ENCODE measurements around the gene PAK6. TPM values are rescaled to one million over a fixed set of nuclear protein-coding genes. Genes with fewer than 3 reads are reported as not detected.

PAK6 gene
- total RNA-seq, 2 donors from 2014 or later: not detected

DNA sequence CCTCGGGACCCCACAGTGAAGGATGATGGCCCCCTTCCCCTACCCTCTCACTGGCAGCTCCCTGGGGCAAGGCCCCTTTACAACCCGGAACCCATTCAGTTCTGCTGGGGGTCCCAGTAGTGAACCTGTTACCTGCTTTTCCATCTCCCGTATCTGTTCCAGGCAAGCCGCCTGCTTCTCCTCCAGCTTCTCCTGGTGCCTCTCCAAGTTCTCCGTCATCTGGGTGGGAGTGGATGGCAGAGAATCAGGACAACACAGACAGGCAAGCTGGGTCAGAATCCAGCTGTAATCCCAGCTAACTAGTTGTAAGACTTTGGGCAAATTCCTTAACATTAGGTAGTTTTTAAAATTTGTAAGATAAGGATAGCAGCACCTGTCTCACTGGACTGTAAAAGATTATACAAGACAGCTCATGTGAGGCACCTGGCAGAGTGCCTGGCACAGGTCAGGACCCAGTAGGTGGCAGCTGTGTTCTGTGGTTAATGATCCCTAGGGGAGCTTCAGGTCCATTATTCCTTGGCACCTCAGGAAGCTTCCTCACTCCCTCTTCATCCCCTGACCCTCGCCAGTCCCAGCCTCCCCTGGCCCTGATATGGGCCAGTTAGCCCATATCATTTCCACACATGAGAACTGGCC is 50.4 kb downstream of the PAK6 start:
- ATAC-seq (no peak), DNase-seq (no peak)
- Mint-ChIP-seq H3K27me3 (no peaks in the 10 kb centered on the region), H3K4me1 (peaks cover 2% of the 10 kb centered on the region), H3K36me3 (ENCODE audit: low read depth) (peaks cover 2% of the 10 kb centered on the region), H3K27ac (peak overlapping the region; percentile 69), H3K4me3 (no peak overlapping the region)
- no peaks in the 10 kb centered on the region for H3K9me3 ChIP-seq (ENCODE audit: control insufficient read depth, low read length, poor library complexity, severe bottlenecking)

DNA sequence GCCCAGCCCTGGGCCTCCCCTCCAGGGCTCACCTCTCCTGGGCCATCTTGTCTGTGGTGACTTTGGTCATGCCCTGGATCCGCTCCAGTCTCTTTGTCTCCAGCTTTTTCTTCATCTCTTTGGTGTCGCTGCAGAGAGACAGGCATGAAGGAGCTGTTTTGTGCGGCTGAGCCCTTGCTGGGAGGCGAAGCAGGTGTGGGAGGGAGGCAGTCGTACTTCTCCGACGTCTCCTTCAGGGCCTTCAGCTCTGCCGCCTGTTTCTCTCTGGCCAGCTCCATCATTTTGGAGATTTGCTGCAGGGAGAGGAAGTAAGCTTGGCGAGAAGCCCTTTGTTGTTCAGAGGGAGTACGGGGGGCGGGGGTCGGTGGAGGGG is 51.7 kb downstream of the PAK6 start:
- H3K9me3 ChIP-seq (ENCODE audit: control insufficient read depth, low read length, poor library complexity, severe bottlenecking): no peaks in the 10 kb centered on the region
- no peak for ATAC-seq
- DNase-seq: no peak
- H3K4me3 Mint-ChIP-seq: no peak overlapping the region
- H3K27me3 Mint-ChIP-seq: no peaks in the 10 kb centered on the region
- no peak overlapping the region for H3K27ac Mint-ChIP-seq
- peaks cover 2% of the 10 kb centered on the region for H3K4me1 Mint-ChIP-seq
- peaks cover 2% of the 10 kb centered on the region for H3K36me3 Mint-ChIP-seq (ENCODE audit: low read depth)

DNA sequence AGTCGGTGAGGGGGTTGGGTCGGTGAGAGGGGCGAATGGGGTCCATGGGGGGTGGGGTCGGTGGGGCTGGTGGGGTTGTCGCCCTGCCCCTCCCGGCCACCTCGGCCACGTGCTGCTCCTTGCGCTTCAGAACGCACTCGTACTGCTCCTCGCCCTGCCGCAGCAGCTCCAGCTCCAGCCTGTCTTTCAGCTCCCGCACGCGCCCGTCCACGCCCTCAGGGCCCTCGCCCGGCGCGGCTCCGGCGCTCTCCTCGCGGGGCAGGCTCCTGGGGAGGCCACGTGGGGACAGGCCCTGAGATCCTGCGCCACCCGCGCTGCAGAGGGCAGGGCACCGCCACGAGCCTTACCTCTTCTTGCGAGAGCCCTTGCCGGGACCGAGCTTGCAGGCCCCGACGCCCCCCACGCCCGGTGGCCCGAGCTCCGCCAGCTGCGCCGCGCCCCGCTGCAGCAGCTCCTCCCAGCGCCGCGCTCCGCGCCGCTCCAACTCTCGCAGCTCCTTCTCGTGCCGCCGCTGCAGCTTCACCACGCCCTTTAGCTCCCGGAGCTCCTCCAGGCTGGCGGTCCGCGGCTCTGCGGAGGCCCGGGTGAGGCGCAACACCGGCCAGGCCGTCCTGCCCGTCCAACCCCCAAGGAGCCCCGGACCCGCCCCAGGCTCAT is 52.2 kb downstream of the PAK6 start:
- peaks cover 2% of the 10 kb centered on the region for H3K36me3 Mint-ChIP-seq (ENCODE audit: low read depth)
- ATAC-seq (no peak), DNase-seq (no peak)
- no peak overlapping the region for H3K4me3 Mint-ChIP-seq
- no peaks in the 10 kb centered on the region for H3K27me3 Mint-ChIP-seq
- H3K4me1 Mint-ChIP-seq: peaks cover 2% of the 10 kb centered on the region
- no peak overlapping the region for H3K27ac Mint-ChIP-seq
- H3K9me3 ChIP-seq (ENCODE audit: control insufficient read depth, low read length, poor library complexity, severe bottlenecking): no peaks in the 10 kb centered on the region

DNA sequence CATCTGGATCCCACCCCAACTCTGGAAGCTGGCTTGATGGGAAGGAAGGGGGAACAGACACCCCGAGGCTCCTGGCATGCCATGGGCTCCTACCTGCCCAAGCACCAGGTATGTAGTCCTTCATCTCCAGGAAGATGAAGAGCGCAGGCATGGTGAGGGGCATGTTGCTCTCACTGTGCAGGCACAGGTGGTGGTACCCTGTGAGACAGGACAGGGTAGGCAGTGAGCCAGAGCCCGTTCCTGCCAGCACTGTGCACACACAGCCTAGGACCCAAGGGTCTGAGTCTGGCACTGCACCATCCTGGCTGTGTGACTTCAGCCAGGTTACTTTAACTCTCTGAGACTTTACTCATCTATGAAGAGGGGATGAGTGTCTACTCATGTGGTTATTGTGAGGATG is 53.4 kb downstream of the PAK6 start:
- DNase-seq (no peak), ATAC-seq (no peak)
- peaks cover 4% of the 10 kb centered on the region for H3K4me1 Mint-ChIP-seq
- no peak overlapping the region for H3K27ac Mint-ChIP-seq
- no peak overlapping the region for H3K4me3 Mint-ChIP-seq
- no peaks in the 10 kb centered on the region for H3K9me3 ChIP-seq (ENCODE audit: control insufficient read depth, low read length, poor library complexity, severe bottlenecking)
- peaks cover 4% of the 10 kb centered on the region for H3K36me3 Mint-ChIP-seq (ENCODE audit: low read depth)
- H3K27me3 Mint-ChIP-seq: no peaks in the 10 kb centered on the region

DNA sequence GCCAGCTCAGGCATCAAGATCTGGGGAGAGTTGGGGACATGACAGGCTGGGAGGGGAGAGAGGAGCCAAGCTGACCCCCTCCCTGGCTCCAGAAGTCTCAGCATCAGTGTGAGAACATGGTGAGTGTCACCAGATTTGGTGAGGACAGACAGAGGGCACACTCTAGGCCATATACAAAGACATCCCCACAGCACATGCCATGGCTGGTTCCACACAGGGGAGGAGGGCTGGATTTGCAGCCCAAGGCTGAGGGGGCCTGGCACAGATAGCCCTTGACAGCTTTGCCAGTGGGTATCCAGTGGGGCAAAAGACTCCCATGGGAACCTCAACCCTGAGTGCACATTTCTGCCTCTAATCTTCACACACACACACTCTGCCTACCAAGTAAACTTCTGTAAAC is 54.1 kb downstream of the PAK6 start:
- H3K9me3 ChIP-seq (ENCODE audit: control insufficient read depth, low read length, poor library complexity, severe bottlenecking): no peaks in the 10 kb centered on the region
- H3K36me3 Mint-ChIP-seq (ENCODE audit: low read depth): peaks cover 6% of the 10 kb centered on the region
- H3K4me3 Mint-ChIP-seq: no peak overlapping the region
- no peaks in the 10 kb centered on the region for H3K27me3 Mint-ChIP-seq
- ATAC-seq (no peak), DNase-seq (no peak)
- H3K4me1 Mint-ChIP-seq: peaks cover 6% of the 10 kb centered on the region
- H3K27ac Mint-ChIP-seq: peak overlapping the region; percentile 37

DNA sequence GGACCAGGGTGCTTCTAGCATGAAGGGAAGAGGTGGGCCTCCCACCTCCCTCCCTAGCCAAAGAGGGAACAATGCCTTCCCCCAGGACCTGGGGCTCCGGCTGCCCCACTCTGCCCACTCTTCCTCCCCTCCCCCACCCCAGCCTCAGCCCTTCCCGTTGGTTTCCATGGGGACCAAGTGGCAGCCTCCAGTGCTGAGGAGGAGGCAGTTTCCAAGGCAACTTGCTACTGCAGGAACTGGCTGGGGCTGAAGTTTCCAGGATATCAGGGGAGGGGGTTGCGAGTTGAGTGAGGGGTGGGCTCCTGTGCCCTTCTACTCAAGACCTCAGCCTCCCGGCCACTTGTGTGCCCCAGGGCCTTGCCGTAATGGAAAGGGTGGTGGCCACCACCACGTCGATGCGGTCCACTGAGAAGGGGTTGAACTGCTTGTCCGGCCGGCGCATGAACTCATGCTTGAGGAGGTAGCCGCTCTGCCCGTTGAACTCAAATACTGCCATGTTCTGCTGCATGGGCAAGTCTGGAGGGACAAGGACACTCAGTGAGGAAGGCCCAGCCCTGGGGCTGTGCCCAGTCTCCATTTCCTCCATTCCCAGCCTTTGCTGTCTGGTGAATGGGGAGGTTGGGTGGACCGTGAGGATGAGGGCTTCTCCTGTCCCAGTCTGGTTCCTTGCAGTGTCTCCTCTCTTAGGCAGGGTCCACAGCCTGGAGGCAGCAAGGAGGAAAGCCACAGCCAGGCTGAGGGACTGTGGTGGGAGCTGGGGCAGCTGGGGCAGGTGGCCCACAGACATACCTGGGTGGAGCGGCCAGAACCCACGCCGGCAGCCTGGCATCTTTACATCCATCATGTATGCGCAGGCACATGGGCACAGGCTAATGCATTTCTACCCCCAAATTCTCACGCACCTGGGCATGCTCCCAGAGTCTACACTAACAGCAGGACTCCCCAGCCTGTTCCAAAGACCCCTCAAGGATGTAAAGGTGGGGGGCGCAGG is 55.3 kb downstream of the PAK6 start:
- DNase-seq: no peak
- H3K27me3 Mint-ChIP-seq: no peaks in the 10 kb centered on the region
- H3K27ac Mint-ChIP-seq: no peak overlapping the region
- no peak for ATAC-seq
- H3K4me1 Mint-ChIP-seq: peaks cover 6% of the 10 kb centered on the region
- peaks cover 6% of the 10 kb centered on the region for H3K36me3 Mint-ChIP-seq (ENCODE audit: low read depth)
- no peaks in the 10 kb centered on the region for H3K9me3 ChIP-seq (ENCODE audit: control insufficient read depth, low read length, poor library complexity, severe bottlenecking)
- H3K4me3 Mint-ChIP-seq: no peak overlapping the region

DNA sequence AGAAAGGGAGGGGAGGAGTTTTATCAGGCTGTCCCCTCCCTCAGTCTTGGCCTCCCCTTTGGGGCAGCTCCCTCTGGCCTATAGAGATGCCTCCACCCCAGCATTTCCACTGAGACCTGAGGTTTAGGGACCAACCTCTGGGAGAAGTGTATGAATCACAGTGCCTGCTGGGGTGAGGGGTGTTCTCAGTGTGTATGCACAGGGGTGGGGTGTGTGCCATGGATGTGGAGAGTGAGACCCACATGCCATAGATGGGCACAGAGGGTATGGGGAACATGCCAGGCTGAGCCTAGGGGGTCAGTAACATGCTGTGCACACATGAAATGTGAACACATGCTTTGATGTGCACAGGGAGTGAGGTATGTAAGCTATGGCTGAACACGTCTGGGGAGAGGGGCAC is 56.4 kb downstream of the PAK6 start:
- Mint-ChIP-seq H3K27me3 (no peaks in the 10 kb centered on the region), H3K27ac (no peak overlapping the region), H3K4me1 (peaks cover 4% of the 10 kb centered on the region), H3K4me3 (no peak overlapping the region), H3K36me3 (ENCODE audit: low read depth) (peaks cover 4% of the 10 kb centered on the region)
- ATAC-seq: no peak
- H3K9me3 ChIP-seq (ENCODE audit: control insufficient read depth, low read length, poor library complexity, severe bottlenecking): no peaks in the 10 kb centered on the region
- DNase-seq: no peak

DNA sequence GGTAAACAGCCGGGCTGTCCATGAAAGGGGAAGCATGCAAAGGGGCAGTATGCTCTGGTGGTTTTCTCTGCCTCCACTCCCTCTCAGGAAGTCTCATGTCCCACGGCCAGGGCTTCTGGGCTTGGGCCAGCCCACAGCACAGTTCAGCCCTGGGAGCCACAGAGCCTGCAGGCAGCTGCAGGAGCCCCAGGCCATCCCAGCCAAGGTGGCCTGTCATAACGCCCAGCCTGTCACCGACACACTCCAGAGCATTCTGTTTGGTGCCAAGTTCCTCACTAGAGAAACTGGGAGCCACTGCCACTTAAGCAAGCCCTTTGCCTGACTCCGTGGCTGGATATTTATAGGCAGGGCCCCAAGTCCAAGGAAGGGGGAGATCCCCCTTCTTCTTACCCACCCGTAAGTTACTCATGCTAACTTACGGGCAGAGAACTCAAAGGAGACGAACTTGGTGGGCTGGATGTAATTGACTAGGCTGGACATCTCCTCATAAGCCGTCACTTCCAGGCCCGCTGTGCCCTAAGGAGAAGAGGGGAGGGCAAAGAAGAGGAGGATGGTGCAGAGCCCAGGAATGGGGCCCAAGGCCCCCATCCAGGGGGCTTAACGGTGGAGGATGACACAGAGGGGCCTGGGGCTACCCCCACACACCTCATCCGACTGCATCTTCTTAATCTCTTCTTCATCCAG is 57.2 kb downstream of the PAK6 start:
- no peaks in the 10 kb centered on the region for H3K27me3 Mint-ChIP-seq
- peaks cover 4% of the 10 kb centered on the region for H3K4me1 Mint-ChIP-seq
- DNase-seq: no peak
- peaks cover 4% of the 10 kb centered on the region for H3K36me3 Mint-ChIP-seq (ENCODE audit: low read depth)
- no peak overlapping the region for H3K4me3 Mint-ChIP-seq
- H3K9me3 ChIP-seq (ENCODE audit: control insufficient read depth, low read length, poor library complexity, severe bottlenecking): no peaks in the 10 kb centered on the region
- no peak for ATAC-seq
- peak overlapping the region; percentile 68 for H3K27ac Mint-ChIP-seq

DNA sequence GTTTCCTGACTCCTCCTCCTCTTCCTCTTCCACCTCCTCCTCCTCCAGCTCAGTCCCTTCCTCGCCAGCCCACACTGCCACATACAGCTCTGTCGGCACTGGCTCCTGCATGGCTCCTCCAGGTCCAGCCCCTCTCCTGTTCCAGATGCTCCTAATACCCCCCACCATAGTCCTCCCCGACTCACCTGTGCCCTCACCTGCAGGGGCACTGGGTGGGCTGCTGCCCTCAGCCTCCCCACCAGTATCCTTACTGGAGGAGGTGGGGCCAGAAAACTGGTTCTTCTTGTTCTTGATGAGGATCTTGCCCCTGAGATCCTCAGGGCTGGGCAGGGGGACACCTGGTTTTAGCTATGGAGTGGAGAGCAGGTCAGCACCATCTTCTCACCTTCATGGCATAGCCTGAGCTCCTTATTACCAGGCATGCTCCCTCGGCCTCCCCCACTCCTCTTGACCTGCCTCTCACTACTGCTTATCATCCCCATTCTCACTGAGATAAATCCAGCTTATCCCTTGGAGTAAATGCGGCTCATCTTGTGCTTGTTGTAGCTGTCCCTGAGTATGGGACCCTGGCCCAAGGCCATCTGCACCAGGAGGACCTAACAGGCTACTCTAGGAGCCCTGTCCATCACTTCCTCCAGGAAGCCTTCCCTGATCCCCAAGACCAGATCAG is 57.8 kb downstream of the PAK6 start:
- Mint-ChIP-seq H3K4me1 (peaks cover 4% of the 10 kb centered on the region), H3K27ac (peak overlapping the region; percentile 68), H3K36me3 (ENCODE audit: low read depth) (peaks cover 4% of the 10 kb centered on the region), H3K27me3 (no peaks in the 10 kb centered on the region), H3K4me3 (no peak overlapping the region)
- ATAC-seq: no peak
- DNase-seq: no peak
- no peaks in the 10 kb centered on the region for H3K9me3 ChIP-seq (ENCODE audit: control insufficient read depth, low read length, poor library complexity, severe bottlenecking)

DNA sequence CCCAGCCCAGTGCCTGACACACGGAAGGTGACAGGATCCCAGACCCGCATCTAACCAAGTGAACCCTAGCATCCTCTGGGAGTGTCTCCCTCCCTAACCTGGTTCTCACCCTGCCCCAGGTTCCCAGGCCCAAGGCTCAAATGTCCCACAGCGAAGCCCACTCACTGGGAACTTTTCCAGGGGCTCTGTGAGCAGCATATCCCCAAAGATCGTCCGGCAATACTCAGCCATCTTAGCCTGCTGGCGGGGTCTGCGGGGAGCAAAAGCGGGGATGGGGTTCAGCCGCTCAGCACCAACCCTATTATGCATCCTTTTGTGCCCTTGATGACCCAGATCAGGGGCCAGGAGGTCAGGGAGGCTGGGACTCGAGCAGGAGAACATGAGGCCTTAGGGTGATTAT is 58.5 kb downstream of the PAK6 start:
- H3K36me3 Mint-ChIP-seq (ENCODE audit: low read depth): peaks cover 4% of the 10 kb centered on the region
- H3K4me1 Mint-ChIP-seq: peaks cover 4% of the 10 kb centered on the region
- no peak for DNase-seq
- no peak overlapping the region for H3K27ac Mint-ChIP-seq
- ATAC-seq: no peak
- no peaks in the 10 kb centered on the region for H3K9me3 ChIP-seq (ENCODE audit: control insufficient read depth, low read length, poor library complexity, severe bottlenecking)
- H3K4me3 Mint-ChIP-seq: no peak overlapping the region
- no peaks in the 10 kb centered on the region for H3K27me3 Mint-ChIP-seq

DNA sequence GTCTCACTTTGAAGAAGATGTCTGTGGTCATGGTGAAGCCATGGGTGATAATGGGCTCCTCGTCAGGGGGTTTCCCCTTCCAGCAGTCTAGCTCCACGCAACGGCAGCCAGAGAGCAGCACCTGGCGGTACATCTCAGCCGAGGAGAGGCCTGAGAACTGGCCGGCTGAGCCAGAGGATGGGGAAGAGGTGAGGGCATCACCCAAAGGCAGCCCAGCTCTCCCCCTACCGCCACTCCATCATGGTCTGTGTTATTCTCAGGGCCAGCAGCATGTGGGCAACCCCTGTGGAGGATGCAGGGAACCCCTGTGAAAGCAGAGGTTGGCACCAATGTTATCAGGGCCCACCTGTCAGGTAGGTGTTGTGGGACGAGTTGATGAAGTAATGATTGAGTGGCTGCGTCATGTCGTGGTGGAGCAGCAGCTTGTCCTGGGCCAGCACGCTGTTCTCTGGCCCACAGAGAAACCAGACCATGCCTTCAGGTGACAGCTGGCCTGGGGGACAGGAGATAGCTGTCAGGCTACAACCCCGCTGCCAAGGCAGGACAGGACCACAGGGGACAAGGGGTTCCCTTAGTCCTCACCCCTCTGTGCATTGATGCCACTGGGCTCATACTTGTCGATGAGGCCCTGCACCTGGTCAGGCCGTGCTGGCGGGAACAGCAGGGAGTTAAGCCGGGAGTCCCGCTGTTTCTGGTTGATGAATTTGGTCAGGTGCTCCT is 59.5 kb downstream of the PAK6 start:
- DNase-seq: no peak
- Mint-ChIP-seq H3K36me3 (ENCODE audit: low read depth) (peaks cover 4% of the 10 kb centered on the region), H3K4me1 (peaks cover 4% of the 10 kb centered on the region), H3K4me3 (no peak overlapping the region), H3K27me3 (no peaks in the 10 kb centered on the region), H3K27ac (no peak overlapping the region)
- no peaks in the 10 kb centered on the region for H3K9me3 ChIP-seq (ENCODE audit: control insufficient read depth, low read length, poor library complexity, severe bottlenecking)
- no peak for ATAC-seq

DNA sequence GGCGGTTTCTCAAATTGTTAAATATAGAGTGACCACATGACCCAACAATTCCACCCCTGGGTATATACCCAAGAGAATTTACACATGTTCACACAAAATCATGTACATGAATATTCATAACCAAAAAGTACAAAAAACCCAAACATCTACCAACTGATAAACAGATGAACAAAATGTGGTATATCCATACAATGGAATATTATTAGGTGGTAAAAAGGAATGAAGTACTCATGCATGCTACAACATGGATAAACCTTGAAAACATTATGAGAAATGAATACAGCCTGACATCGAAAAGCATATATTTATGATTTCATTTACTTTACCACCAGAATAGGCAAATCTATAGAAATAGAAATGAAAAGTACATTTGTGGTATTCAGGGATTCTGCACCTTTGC is 61.5 kb downstream of the PAK6 start:
- no peaks in the 10 kb centered on the region for H3K9me3 ChIP-seq (ENCODE audit: control insufficient read depth, low read length, poor library complexity, severe bottlenecking)
- Mint-ChIP-seq H3K36me3 (ENCODE audit: low read depth) (peaks cover 4% of the 10 kb centered on the region), H3K27me3 (no peaks in the 10 kb centered on the region), H3K27ac (no peak overlapping the region), H3K4me3 (no peak overlapping the region), H3K4me1 (peaks cover 13% of the 10 kb centered on the region)
- DNase-seq (no peak), ATAC-seq (no peak)
